Natural killer cell (primary cell): Measurements from ENCODE around the gene MAP3K4. TPM values are rescaled to one million over a fixed set of nuclear protein-coding genes. Genes with fewer than 3 reads are reported as not detected.

Experiments used
- ATAC-seq, 3 donors: fragments of 150-1000 bp in 2 of 3; fragments of 200-7000 bp in 1 of 3; cut with Tn5 transposase; 1 replicate in 1 of 3; 2 replicates in 2 of 3; pipeline ENCODE4 v1.10.0; 2021; ENCODE audit warnings: mild to moderate bottlenecking in 2 of 3, moderate library complexity in 2 of 3
- DNase-seq, 2 donors: peaks; one replicate each; pipeline versions ENCODE4 v3.0.0 to v3.0.0-alpha.2; 2013 to 2021; ENCODE audit warnings: mixed read lengths in 1 of 2
- H3K27ac ChIP-seq: one replicate; pipeline ENCODE4 v1.5.1; 2013; ENCODE audit warnings: mild to moderate bottlenecking, low read length
- H3K27me3 ChIP-seq: one replicate; pipeline ENCODE4 v1.6.1; 2013; ENCODE audit warnings: low read length; ENCODE audit not compliant: control insufficient read depth, insufficient read depth
- H3K36me3 ChIP-seq: one replicate; pipeline ENCODE4 v1.6.1; 2013; ENCODE audit warnings: low read length; ENCODE audit not compliant: control insufficient read depth, insufficient read depth
- H3K4me1 ChIP-seq: one replicate; pipeline ENCODE4 v1.6.1; 2013; ENCODE audit warnings: low read length; ENCODE audit not compliant: control insufficient read depth, insufficient read depth
- H3K4me3 ChIP-seq: one replicate; pipeline ENCODE4 v1.5.1; 2013; ENCODE audit warnings: low read length
- H3K9me3 ChIP-seq: one replicate; pipeline ENCODE4 v1.6.1; 2013; ENCODE audit warnings: low read length; ENCODE audit not compliant: control insufficient read depth, insufficient read depth
- H3K27ac Mint-ChIP-seq, 2 donors: one replicate each; pipeline ENCODE4 v1.8.0; 2022; ENCODE audit warnings: mild to moderate bottlenecking in 2 of 2, mixed read lengths in 2 of 2, moderate library complexity in 1 of 2
- H3K27me3 Mint-ChIP-seq, 2 donors: one replicate each; pipeline ENCODE4 v1.8.0; 2022; ENCODE audit warnings: low read depth in 2 of 2, mixed read lengths in 2 of 2
- H3K36me3 Mint-ChIP-seq: one replicate; pipeline ENCODE4 v1.8.0; 2022; ENCODE audit warnings: mixed read lengths
- H3K4me1 Mint-ChIP-seq, 2 donors: one replicate each; pipeline ENCODE4 v1.8.0; 2022; ENCODE audit warnings: mixed read lengths in 2 of 2
- H3K4me3 Mint-ChIP-seq: one replicate; pipeline ENCODE4 v1.8.0; 2022; ENCODE audit warnings: mild to moderate bottlenecking, moderate library complexity, mixed read lengths
- H3K9me3 Mint-ChIP-seq, 2 donors: one replicate each; pipeline ENCODE4 v1.8.0; 2022; ENCODE audit warnings: mixed read lengths in 2 of 2
- WGBS: methylation state at CpG from one replicate; pipeline ENCODE4 v1.1.7; 2013; ENCODE audit warnings: missing lambda C conversion rate; ENCODE audit not compliant: insufficient coverage; 5-methylcytosine and 5-hydroxymethylcytosine counted together
- intact Hi-C: fragments of 100-400 bp; cut with micrococcal nuclease; formaldehyde crosslinking; loops from one replicate; pipeline ENCODE4 v1.14.2; 2022
- total RNA-seq, 4 donors: library from RNA; stranded (reverse); fragments of 120-200 nt in 1 of 4; gene quantifications; one replicate each; pipeline versions ENCODE4 v1.2.3 to v1.2.4, GENCODE V29; 2013 to 2022
- TF ChIP-seq, protein P1 (sequence below): fragments of 200-600 bp; IDR thresholded peaks from one replicate; pipeline ENCODE4 v1.8.0; 2022; ENCODE audit warnings: antibody characterized with exemption

Gene MAP3K4
- total RNA-seq, 3 donors from 2014 or later (not counting 1 experiment from before 2014, with no cell fraction given): 46.5 to 79.9 (median 67.0) TPM

DNA sequence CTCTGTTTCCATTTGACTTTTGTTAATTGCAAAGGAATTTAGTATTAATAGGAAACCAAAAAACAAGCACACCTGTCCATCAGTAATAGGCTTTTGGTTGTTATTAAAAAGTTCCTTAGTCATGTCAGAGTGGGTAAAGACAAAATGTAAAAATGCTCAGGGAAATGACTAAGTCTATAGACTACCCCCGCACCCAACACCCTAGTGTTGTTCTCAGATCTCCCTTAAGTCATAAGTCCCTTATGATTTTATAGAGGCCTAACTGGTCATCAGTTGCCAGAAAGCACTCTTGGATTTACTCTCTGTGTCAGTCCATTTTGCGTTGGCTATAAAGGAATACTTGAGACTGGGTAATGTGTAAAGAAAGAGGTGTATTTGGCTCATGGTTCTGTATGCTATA is 52.8 kb downstream of the MAP3K4 start:
- no peaks in the 10 kb centered on the region for H3K4me1 ChIP-seq
- Mint-ChIP-seq H3K27ac (peak overlapping the region in 1 of 2 donors; percentile 45), H3K36me3 (no peaks in the 10 kb centered on the region), H3K4me3 (no peak overlapping the region), H3K27me3 (no peaks in the 10 kb centered on the region), H3K9me3 (no peaks in the 10 kb centered on the region), H3K4me1 (peaks cover 9 to 14% of the 10 kb centered on the region in 2 donors)
- no peak for DNase-seq
- WGBS: 83% methylated on average over 2 of the region's 2 CpGs
- no peaks in the 10 kb centered on the region for H3K9me3 ChIP-seq
- H3K27ac ChIP-seq: no peak overlapping the region
- no peak overlapping the region for H3K4me3 ChIP-seq
- H3K36me3 ChIP-seq: peaks cover 9% of the 10 kb centered on the region
- intact Hi-C loops: no loop called here
- TF ChIP-seq, protein P1, sequence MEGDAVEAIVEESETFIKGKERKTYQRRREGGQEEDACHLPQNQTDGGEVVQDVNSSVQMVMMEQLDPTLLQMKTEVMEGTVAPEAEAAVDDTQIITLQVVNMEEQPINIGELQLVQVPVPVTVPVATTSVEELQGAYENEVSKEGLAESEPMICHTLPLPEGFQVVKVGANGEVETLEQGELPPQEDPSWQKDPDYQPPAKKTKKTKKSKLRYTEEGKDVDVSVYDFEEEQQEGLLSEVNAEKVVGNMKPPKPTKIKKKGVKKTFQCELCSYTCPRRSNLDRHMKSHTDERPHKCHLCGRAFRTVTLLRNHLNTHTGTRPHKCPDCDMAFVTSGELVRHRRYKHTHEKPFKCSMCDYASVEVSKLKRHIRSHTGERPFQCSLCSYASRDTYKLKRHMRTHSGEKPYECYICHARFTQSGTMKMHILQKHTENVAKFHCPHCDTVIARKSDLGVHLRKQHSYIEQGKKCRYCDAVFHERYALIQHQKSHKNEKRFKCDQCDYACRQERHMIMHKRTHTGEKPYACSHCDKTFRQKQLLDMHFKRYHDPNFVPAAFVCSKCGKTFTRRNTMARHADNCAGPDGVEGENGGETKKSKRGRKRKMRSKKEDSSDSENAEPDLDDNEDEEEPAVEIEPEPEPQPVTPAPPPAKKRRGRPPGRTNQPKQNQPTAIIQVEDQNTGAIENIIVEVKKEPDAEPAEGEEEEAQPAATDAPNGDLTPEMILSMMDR: no peak
- no peak for ATAC-seq
- no peaks in the 10 kb centered on the region for H3K27me3 ChIP-seq

DNA sequence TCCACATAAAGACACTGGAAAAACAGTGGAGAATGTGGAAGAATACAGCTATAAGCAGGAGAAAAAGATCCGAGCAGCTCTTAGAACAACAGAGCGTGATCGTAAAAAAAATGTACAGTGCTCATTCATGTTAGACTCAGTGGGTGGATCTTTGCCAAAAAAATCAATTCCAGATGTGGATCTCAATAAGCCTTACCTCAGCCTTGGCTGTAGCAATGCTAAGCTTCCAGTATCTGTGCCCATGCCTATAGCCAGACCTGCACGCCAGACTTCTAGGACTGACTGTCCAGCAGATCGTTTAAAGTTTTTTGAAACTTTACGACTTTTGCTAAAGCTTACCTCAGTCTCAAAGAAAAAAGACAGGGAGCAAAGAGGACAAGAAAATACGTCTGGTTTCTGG is 57.1 kb downstream of the MAP3K4 start:
- Mint-ChIP-seq H3K9me3 (no peaks in the 10 kb centered on the region), H3K4me3 (no peak overlapping the region), H3K27me3 (no peaks in the 10 kb centered on the region), H3K4me1 (peaks cover 19 to 22% of the 10 kb centered on the region in 2 donors), H3K36me3 (no peaks in the 10 kb centered on the region), H3K27ac (no peak overlapping the region)
- Histone ChIP-seq H3K9me3 (no peaks in the 10 kb centered on the region), H3K4me3 (no peak overlapping the region), H3K27ac (no peak overlapping the region), H3K4me1 (no peaks in the 10 kb centered on the region), H3K36me3 (peaks cover 6% of the 10 kb centered on the region), H3K27me3 (no peaks in the 10 kb centered on the region)
- DNase-seq (no peak), ATAC-seq (no peak)
- 84% methylated on average over 7 of the region's 7 CpGs for WGBS
- intact Hi-C loops: no loop called here
- TF ChIP-seq, protein P1: no peak

DNA sequence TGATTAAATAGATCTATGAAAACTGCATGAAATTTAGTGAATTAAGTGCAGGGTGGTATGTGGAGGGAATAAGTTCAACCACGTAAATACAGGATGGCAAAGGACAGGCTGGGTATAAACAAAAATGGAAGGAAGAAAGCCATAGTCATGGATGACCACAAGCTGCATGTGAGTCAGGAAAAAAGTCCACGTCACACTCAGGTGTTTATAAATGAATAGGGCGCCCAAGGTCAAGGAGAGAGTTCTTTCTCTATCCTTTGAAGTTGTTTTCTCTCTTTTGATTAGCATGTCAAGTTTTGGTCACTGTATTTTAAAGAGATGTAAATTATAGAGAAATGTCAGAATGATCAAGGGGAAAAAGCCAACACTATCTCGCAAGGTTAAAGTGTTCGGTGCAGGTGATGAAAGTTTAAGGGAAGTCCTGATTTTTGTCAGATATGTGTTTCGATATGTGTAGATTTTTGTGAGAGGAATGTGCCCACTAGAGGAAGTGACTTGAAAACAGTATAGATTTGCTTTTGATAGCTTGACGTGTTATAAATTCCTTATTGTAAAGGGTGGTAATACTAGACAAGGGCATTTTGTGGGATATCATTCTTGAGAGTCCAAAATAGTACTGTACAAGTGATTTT is 58.7 kb downstream of the MAP3K4 start:
- no peaks in the 10 kb centered on the region for H3K36me3 Mint-ChIP-seq
- no peaks in the 10 kb centered on the region for H3K27me3 Mint-ChIP-seq
- Histone ChIP-seq H3K4me1 (no peaks in the 10 kb centered on the region), H3K4me3 (no peak overlapping the region), H3K27ac (no peak overlapping the region), H3K27me3 (no peaks in the 10 kb centered on the region), H3K36me3 (peaks cover 6% of the 10 kb centered on the region), H3K9me3 (no peaks in the 10 kb centered on the region)
- H3K4me3 Mint-ChIP-seq: no peak overlapping the region
- TF ChIP-seq, protein P1: no peak
- DNase-seq: peak in 1 of 2 donors; percentile 19
- 79% methylated on average over 7 of the region's 7 CpGs for WGBS
- intact Hi-C loops: no loop called here
- peaks cover 14 to 16% of the 10 kb centered on the region in 2 donors for H3K4me1 Mint-ChIP-seq
- no peak overlapping the region for H3K27ac Mint-ChIP-seq
- H3K9me3 Mint-ChIP-seq: no peaks in the 10 kb centered on the region
- no peak for ATAC-seq

DNA sequence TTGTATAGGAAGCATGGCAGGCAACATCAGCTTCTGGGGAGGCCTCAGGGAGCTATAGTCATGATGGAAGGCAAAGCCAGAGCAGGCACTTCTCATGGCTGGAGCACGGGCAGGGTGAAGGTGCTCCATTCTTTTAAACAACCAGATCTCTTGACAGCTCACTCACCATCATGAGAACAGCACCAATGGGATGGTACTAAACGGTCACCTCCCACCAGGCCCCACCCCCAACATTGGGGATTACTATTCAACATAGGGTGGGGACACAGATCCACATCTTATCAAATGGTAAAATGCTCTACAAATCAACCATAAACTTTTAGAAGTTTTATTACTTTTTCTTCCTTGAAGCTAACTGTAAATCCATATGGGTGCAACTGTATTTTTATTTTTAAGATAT is 61.5 kb downstream of the MAP3K4 start:
- 95% methylated on average over 2 of the region's 2 CpGs for WGBS
- H3K4me1 ChIP-seq: no peaks in the 10 kb centered on the region
- no peaks in the 10 kb centered on the region for H3K27me3 ChIP-seq
- Mint-ChIP-seq H3K27me3 (no peaks in the 10 kb centered on the region), H3K9me3 (no peaks in the 10 kb centered on the region), H3K4me3 (no peak overlapping the region), H3K4me1 (peaks cover 16 to 22% of the 10 kb centered on the region in 2 donors), H3K36me3 (no peaks in the 10 kb centered on the region), H3K27ac (no peak overlapping the region)
- DNase-seq (no peak), ATAC-seq (no peak)
- H3K36me3 ChIP-seq: peaks cover 6% of the 10 kb centered on the region
- no peak overlapping the region for H3K4me3 ChIP-seq
- H3K9me3 ChIP-seq: no peaks in the 10 kb centered on the region
- H3K27ac ChIP-seq: no peak overlapping the region
- TF ChIP-seq, protein P1: no peak
- intact Hi-C loops: no loop called here
